Fibroblast of skin of abdomen (primary cell): ENCODE data around the gene CRPPA. TPM values are rescaled to one million over a fixed set of nuclear protein-coding genes. Genes with fewer than 3 reads are reported as not detected.
"Not testable (repeated sequence)": the region's sequence is repeated elsewhere in the genome, so short reads cannot be mapped to it uniquely, and the experiment has no call there.

Source experiments
- DNase-seq: peaks from one replicate; pipeline ENCODE4 v3.0.0-alpha.2; 2013
- polyA plus RNA-seq, 2 experiments: library from polyadenylated mRNA; unstranded; fragments of 120-200 nt; gene quantifications; one replicate each; pipeline ENCODE4 v1.2.1, GENCODE V29; 2013; ENCODE audit not compliant: insufficient read length in 2 of 2

The CRPPA gene
- polyA plus RNA-seq (2013, experiment 1 of 2; ENCODE audit: insufficient read length) = 1.1 TPM
- 1.2 TPM for polyA plus RNA-seq (2013, experiment 2 of 2; ENCODE audit: insufficient read length)

- peak; percentile 39 for DNase-seq
Observed at GRCh38 chr7:16421333-16422102, at the start of gene CRPPA. CRPPA (minus strand) TSS chr7:16421538; CDS start chr7:16421322, 216 bp downstream.

DNA sequence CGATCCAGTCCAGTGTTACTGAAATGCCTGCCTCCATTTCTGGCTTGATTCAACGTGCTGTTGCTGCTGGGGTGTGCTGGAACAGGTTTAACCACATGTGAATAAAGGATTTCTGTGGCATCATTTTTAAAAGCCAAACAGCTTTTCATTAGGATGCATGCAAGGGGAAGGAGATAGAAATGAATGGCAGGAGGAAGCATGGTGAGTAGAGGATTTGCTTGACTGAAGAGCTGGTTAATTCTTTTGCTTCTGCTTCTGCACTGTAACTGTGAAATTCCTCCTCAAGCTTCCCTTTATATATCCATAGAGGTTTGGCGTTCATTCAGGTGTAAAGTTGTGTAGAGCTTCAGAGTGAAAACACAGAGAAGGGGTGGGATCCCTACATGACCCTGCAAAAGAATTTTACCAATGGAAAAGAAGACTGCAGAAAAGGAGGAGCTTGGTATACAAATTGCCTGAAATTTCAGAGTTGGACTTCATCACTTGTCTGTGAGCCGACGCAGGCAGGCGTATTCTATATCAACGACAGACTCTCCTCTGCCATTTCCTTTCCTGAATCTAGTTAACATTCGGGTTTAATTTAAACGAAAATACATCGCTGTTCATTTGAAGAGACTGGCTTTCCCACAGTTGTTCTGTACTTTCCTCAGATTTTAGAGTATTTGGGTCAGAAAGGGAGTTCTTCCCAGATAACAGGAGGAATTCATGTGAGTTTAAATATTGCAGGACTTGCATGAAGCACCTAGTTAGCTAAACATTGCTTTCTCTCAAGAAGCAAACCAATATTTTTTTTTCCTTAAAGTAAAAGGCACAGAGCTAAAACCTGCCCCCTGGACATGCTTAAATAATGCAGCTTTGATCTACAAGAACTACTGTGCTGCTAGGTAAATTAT lies 44.4 kb upstream of the CRPPA start, which contains the start of gene SOSTDC1:
TSS of gene SOSTDC1 (minus strand) at position 270 of the 893 bp plus-strand sequence. CDS start at position 200, 70 bp downstream.
- peak; percentile 25 for DNase-seq

- no peak for DNase-seq
Observed at GRCh38 chr7:16463949-16464715, 42.8 kb upstream of the CRPPA start.

- peak; percentile 63 for DNase-seq
Observed at GRCh38 chr7:16463520-16463919, 42.2 kb upstream of the CRPPA start.

DNA sequence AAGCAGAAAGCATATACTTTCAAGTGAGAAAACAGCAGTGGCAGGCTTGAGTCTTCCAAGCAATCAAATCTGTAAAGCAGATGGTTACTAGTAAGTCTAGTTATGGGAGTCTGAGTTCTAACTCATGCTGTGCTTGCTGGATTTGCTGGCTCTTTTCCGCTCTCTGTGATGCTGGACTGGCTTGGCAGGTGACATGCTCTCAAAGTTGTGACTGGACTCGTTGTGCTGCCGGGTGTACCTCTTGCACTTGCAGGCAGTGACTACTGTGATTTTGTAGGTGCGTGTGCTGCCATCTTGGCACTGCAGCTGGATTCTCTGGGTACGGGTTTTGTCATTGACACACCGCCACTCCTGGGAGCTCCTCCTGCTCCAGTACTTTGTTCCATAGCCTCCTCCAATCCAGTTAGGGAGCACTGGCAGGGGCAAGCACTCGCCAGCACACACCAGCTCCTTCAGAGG lies 41.1 kb upstream of the CRPPA start:
- DNase-seq = no peak

DNA sequence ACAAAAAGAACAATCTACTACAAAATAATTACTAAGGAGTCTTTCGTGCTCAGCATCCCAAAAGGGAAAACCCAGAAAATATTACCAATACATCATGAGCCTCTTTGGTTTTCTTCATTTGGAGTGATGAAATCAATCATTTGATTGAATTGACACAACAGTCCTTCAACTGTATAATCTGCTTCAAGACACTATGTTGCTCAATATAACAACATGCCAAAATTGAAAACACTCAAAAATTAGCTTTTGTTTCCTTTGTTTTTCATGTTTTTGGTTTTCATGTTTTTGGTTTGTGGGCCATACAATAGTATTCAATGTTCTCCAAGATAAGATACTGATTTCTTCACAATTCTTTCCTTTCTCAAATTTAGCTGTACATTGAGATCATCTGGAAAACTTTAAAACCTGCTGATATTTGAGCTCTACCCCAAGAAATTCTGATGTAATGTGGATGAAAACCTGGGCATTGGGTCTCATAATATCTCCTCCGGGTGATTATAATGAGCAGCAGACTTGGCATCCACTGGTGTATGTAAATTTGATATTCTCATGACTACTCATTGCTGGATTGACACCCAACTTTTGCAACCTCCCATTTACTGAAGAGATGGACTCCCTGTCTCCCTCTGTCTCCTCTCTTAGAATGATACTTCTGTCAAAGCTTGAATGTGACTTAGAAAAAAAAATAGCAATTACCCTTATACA lies 39.6 kb upstream of the CRPPA start:
- peak; percentile 42 for DNase-seq

DNA sequence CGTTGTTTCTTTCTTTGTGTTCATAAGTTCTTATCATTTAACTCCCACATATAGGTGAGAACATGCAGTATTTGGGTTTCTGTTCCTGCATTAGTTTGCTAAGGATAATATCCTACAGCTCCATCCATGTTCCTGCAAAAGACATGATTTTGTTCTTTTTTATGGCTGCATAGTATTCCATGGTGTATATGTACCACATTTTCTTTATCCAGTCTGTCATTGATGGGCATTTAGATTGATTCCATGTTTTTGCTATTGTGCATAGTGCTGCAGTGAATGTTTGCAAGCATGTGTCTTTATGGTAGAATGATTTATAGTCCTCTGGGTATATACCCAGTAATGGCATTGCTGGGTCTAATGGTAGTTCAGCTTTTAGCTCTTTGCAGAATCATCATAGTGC lies 35.0 kb upstream of the CRPPA start:
- DNase-seq = not testable (repeated sequence)

DNA sequence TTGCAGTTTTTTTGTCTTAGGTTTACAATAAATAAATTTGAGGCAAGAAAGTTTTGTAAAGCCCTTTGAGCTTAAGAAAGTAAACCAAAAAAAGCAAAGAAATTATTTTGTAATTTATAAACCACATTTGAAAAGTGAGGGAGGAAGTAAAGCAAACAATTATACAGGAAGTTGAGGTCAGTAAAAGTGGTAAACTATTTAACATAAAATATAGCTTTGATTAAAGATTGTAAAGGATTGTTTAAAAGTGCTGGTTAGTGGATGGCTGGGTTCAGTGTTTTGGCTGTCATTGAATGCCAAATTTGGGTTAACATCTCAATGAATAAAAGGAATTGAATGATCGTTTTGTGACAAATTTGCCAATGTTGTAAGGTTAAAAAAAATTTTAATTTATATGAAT lies 34.3 kb upstream of the CRPPA start:
- DNase-seq = no peak

GRCh38 chr7:16450366-16450765 lies 29.0 kb upstream of the CRPPA start:
- no peak for DNase-seq

DNA sequence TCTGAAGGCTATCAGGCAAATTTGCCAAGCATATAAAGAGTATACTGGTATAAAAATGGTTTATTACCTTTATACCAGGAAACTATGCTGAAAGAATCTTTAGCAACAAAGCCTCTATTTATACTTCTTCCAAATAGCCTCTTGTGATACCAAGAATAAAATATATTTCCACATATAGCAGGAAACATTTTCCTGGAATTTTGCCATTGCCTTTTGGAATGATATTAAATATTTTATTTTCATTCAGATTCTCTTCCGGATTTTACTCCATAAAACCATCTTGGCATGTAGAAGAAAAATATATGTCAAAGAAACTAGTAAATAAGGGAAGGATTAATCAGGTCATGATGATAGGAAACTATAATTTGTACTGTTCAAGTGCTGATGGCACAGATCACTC lies 26.5 kb upstream of the CRPPA start:
- DNase-seq = no peak

DNA sequence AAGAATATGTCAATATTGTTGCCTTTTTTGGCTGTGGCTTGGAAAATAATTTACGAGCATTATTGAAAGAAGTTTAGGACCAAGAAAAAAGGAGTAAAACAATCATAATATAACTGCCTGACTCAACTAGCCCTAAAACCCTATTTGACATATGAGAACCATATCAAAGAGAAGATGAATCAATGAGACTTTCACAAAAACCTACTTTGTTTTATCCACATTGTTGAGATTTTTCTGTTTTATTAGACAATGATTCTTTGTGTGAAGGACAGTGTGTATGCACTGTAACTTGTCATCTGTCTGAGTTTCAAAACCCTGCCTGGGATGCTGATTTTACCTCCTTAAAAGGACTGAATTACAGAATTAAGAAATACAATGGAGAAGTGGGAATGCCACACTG lies 25.2 kb upstream of the CRPPA start:
- DNase-seq = no peak

DNA sequence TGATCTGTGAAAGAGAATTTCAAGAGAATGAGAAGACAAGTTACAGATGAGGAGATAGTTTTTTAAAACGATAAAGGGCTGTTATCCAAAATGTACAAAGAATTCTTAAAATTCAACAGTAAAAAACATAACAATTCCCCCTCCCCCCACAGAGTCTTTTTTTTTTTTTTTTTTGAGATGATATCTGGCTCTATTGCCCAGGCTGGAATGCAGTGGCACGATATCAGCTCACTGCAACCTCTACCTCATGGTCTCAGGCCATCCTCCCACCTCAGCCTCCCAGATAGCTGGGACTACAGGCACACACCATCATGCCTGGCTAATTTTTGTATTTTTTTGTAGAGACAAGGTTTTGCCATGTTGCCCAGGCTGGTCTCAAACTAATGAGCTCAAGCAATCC lies 22.5 kb upstream of the CRPPA start:
- DNase-seq = not testable (repeated sequence)

DNA sequence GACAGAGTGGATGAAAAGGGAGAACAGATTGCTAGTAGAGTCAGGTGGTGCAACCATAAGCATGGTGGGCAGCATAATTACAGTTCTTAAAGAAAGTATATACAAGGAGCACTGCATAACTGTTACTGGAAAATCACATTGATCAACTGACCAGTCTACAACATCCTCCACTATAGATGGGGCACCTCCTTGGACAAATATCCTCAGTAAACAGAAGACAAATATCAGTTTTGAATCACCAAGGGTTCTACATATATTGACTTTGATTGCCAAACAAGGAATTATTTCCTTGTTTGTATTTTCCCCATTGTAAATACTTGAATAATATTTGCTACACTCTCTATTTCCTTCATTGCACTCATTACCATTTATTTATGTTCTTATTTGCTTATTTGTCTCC lies 17.6 kb upstream of the CRPPA start:
- no peak for DNase-seq

DNA sequence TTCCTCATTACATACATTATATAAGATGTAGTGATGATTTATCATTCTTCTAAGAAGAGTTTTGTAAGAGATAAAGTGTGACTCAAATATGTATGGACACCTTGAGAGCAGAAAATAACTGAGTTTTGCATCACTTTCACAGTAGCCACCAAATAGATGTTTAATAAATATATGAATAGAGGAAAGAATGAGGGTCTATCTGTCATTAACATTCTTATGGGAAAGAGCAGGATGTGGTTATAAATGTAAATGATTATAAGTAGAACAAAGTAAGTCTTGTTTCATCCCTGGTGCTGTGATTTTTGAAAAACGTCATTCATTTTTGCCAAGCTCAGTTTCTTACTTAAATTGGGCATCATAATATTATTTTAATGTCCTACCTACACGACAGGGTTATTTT lies 15.0 kb upstream of the CRPPA start:
- no peak for DNase-seq

GRCh38 chr7:16433568-16434122 lies 12.3 kb upstream of the CRPPA start:
- DNase-seq = no peak

DNA sequence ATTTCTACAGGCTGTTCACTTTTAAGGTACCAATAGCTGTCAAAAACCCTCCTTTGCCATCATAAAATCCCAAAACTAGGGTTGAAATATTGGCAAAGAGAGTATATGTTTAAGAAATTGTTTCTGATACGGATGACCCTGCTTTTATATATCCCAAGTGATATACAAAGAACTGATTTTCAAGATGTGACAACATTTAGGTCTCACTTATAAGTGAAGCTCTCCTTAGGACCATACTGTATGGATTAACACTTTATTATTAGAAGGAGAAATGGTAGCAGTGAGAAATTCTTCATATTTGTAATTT lies 11.0 kb upstream of the CRPPA start:
- no peak for DNase-seq

GRCh38 chr7:16431646-16432424 lies 10.5 kb upstream of the CRPPA start:
- DNase-seq = no peak

DNA sequence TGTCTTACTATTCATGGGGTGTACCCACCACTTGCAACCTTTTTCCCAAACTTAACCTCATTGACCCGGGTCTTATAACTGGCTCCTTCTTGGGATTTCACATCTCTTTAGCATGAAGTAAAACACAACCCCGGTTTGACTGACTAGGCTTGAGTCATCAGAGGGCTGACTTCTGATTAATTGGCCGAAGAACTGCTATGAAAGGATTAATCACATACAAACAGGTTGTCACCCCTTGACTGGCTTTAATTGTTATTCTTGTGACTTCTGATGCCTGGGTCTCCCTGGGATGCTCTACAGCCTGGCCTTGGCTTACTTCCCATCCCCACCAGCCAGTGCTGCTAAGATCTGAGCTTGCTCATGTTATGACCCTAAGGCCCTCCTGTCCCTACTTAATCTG lies 8.8 kb upstream of the CRPPA start:
- DNase-seq = peak; percentile 10

GRCh38 chr7:16428672-16429071 lies 7.3 kb upstream of the CRPPA start:
- peak; percentile 84 for DNase-seq

- no peak for DNase-seq
Observed at GRCh38 chr7:16428182-16428581, 6.8 kb upstream of the CRPPA start.

GRCh38 chr7:16423761-16424160 lies 2.4 kb upstream of the CRPPA start:
- peak; percentile 60 for DNase-seq
